HG02642 (cell line): ENCODE results near the gene UST.

Source experiments
- ATAC-seq: cut with Tn5 transposase; IDR thresholded peaks from one replicate; pipeline ENCODE4 v1.9.1; 2021; ENCODE audit warnings: mild to moderate bottlenecking; ENCODE audit not compliant: unreplicated experiment, poor library complexity

The UST gene

DNA sequence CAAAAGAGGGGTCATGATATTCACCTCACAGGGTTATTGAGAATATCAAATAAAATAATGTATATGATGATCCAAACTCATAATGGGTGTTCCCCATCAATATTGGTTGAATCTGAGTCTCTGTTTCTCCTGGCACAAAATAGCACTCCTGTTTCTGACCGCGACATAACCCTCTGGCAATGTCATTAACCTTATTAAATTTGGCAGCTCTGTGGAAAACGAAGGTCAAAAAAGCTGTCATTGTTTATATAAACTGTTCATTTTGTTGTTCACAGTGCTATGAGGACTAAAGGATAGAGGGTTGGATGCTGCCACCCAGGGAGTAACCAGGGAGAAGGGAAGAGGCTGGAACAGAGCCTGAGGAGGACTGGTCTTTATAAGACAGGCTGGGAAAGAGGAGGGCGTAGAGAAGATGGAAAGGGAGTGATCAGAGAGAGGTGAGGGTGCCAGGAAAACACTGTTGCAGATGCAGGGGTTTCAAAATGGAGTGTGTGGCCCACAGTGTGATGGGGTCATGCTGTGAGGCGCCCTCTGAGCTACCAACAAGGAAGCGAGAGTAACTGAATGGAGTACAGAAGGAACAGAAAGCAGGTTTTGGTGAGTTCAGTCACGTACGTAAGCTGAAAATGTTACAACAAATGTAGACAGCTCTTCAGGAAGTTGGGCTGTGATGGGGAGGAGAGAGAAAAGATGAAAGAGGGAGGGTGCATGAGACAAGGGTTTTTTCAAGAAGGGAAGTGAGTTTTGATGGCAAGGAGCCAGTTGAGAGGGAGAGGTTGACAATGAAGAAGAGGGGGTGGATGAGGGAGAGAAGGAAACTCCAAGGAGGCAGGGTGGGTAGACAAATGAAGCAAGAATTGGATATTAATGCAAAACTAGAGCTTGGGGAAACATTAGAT, 319.1 kb downstream of the UST start:
- ATAC-seq: peak; percentile 97

DNA sequence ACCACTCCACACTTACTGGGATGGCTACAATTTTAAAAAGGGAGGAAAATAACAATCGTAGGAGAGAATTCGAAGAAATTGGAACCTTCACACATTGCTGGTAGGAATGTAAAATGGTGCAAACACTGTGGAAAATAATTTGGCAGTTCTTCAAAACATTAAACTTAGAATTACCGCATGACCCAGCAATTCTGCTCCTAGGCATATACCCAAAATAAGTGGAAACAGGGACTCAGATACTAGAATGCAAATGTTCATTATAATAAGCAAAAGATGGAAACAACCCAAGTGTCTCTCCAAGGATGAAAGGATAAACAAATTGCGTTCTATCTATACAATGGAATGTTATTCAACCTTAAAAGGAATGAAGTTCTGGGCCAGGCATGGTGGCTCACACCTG, 325.2 kb downstream of the UST start:
- no peak for ATAC-seq

DNA sequence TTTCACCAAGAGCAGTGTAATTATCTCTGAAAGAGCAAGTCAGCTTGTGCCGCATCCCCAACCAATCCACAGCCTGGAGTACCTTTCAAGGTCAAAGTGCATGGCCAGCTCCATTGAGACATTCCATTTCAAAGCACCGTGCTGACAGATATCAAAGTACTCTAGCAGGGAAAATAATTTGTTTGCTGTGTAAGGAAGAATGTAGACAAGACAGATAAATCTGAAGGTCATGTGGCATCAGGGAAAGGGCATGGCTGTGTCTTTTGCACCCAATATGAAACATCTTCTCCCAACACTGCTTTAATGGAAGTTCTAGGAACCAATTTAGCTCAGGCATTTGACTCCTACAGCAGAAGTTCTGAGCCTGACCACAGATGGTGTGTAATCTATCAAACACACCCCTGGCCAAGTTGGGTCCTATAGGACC, 328.0 kb downstream of the UST start:
- no peak for ATAC-seq

GRCh38 chr6:149075616-149076354, 329.0 kb downstream of the UST start:
- ATAC-seq: no peak

GRCh38 chr6:149076355-149076734, 329.5 kb downstream of the UST start:
- no peak for ATAC-seq

- no peak for ATAC-seq
These were observed 330.4 kb downstream of the UST start for GRCh38 chr6:149077208-149077607.

DNA sequence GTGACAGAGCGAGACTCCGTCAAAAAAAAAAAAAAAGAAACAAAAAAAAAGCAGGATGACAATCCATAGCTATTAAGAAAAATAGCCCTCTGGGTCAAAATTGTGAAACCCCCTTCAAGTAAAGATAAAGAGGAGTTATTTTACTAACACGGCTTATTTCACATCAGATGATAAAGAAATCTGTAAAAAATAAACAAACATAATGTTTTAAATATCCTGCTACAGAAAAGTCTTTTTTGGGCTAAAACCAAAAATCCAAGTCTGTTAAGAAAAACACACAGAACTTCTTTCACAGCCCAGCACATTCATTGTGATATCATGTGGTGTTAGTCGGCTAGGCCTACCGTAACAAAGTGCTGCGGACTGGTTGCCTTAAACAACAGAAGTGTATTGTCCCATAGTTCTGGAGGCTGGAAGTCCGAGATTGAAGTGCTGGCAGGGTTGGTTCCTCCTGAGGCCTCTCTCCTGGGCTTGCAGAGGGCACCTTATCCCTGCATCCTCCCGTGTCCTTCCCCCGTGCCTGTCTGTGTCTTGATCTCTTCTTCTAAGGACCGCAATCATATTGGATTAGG, 331.5 kb downstream of the UST start:
- ATAC-seq: no peak

GRCh38 chr6:149079456-149079855, 332.6 kb downstream of the UST start:
- no peak for ATAC-seq

- no peak for ATAC-seq
These were observed 333.2 kb downstream of the UST start for GRCh38 chr6:149079911-149080491.

GRCh38 chr6:149080511-149080910, 333.7 kb downstream of the UST start:
- no peak for ATAC-seq

- ATAC-seq: no peak
These were observed 334.5 kb downstream of the UST start for GRCh38 chr6:149081281-149081680.

DNA sequence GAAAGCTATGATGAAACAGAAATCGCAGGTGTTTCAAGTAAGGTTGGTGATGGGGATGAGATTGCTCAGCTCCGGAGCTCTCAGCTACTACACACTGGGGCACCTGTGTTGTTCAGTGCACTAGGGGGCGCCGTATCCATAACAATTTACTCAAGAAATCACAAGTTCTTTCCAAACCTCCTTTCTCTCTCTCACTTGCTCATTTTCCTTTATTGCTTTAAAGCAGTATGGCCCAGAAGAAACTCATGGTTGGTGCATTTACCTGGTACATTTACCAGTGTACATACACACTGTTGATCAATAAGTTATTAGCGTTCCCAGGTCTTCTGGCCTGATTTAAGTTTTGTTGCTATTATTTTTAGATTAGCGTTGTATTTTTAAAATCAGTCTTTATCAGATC, 335.5 kb downstream of the UST start:
- ATAC-seq: peak; percentile 73

- ATAC-seq: no peak
These were observed 337.2 kb downstream of the UST start for GRCh38 chr6:149084026-149084425.

DNA sequence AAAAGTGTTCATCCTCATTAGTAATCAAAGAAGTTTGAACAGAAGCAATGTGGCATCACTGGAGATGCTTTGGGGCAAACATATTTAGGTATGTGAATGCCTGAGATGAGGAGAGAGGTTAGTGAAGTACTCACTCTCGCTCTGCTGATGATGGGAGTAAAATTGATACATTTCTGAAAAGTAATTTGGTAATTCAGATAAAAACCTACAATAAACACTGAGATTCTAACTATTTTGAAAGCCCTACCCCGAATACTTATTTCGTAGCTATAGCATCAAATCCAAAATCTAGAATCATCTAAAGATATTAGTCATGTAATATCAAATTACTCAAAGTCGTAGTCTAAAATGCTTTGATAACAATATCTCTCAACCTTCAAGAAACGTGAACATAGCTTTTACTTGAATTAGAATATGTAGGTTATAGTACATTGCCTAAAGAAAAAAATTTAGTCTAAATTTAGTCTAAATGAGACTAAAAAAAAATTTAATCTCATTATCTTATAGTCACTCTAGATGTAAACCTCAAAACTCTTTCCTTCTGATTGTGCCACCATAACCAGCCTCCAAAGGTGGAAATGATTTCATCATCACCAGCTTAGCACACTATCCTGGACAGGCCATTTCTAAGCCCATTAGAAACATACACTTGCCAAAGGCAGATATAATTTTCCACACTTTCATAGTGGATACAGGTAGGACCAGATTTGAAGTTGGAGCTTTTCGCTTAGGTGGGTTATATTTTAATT, 338.2 kb downstream of the UST start:
- ATAC-seq: no peak

DNA sequence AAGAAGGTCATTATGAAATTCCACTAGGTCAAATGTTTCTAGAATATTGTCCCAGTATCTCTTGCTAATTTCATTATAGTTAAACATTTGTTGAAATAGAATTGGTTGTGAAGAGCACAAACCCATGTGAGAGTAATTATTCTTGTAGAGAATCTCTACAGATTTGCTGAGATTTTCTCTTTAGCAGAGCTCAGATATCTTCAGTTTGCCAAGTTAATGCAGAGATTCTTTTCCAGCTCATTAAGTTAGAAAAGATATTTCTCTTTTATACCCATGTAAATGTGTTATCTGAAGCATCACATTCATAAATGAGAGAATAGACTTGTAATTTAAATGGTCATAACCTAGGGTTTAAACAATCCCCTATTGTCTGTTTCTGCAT, 338.7 kb downstream of the UST start:
- ATAC-seq: no peak

DNA sequence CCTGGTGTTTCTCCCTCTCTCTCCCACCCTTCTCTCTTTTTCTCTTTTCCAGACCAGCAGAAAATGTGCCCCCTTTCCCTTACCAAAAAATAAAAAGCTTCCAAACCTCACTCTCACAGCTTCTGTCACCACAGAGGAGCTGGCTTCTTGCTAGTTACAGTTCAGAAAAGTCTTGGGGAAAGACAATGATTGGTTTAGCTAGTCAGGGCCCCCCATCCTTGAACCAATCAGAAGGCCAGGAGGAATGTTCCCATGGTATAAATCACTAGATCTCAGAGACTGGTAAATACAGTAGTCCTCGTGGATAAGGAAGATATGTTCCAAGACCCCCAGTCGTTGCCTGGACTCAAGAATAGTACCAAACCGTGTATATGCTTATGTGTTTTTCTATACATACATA, 339.5 kb downstream of the UST start:
- no peak for ATAC-seq

GRCh38 chr6:149087898-149088297, 341.1 kb downstream of the UST start:
- ATAC-seq: no peak

GRCh38 chr6:149088361-149088760, 341.5 kb downstream of the UST start:
- ATAC-seq: no peak

- ATAC-seq: no peak
These were observed 342.7 kb downstream of the UST start for GRCh38 chr6:149089510-149089909.

- ATAC-seq: no peak
These were observed 344.1 kb downstream of the UST start for GRCh38 chr6:149090937-149091336.
